H9 (cell line): ENCODE data around the gene TEDDM1. TPM values are rescaled to one million over a fixed set of nuclear protein-coding genes. Genes with fewer than 3 reads are reported as not detected.

Experiments
- DNase-seq: peaks from one replicate; pipeline ENCODE4 v3.0.0-alpha.2; 2017
- H2AFZ ChIP-seq: one replicate; pipeline ENCODE4 v1.6.1; 2013; ENCODE audit warnings: mild to moderate bottlenecking, low read length, control low read depth, moderate library complexity
- H2AK5ac ChIP-seq: 2 replicates; pipeline ENCODE4 v1.6.1; 2013; ENCODE audit warnings: low read length, control low read depth, mixed read lengths; ENCODE audit not compliant: insufficient read length
- H2BK120ac ChIP-seq: one replicate; pipeline ENCODE4 v1.6.1; 2013; ENCODE audit warnings: low read depth, mild to moderate bottlenecking, low read length, control low read depth, inconsistent platforms; ENCODE audit not compliant: poor library complexity, severe bottlenecking
- H2BK12ac ChIP-seq: 2 replicates; pipeline ENCODE4 v1.6.1; 2013; ENCODE audit warnings: low read length, control low read depth, mixed read lengths, low read depth; ENCODE audit not compliant: insufficient read length
- H2BK15ac ChIP-seq: 2 replicates; pipeline ENCODE4 v1.6.1; 2013; ENCODE audit warnings: low read depth, low read length, control low read depth
- H2BK20ac ChIP-seq: one replicate; pipeline ENCODE4 v1.6.1; 2013; ENCODE audit warnings: low read depth, mild to moderate bottlenecking, low read length, control low read depth, inconsistent platforms; ENCODE audit not compliant: poor library complexity, severe bottlenecking
- H2BK5ac ChIP-seq: 2 replicates; pipeline ENCODE4 v1.6.1; 2013; ENCODE audit warnings: low read length, control low read depth, mixed read lengths; ENCODE audit not compliant: insufficient read length
- H3K14ac ChIP-seq: 2 replicates; pipeline ENCODE4 v1.6.1; 2013; ENCODE audit warnings: low read length, control low read depth; ENCODE audit not compliant: insufficient read depth
- H3K18ac ChIP-seq: 2 replicates; pipeline ENCODE4 v1.6.1; 2013; ENCODE audit warnings: low read depth, mild to moderate bottlenecking, mixed read lengths, low read length, control low read depth; ENCODE audit not compliant: insufficient read length
- H3K23ac ChIP-seq: 2 replicates; pipeline ENCODE4 v1.6.1; 2013; ENCODE audit warnings: low read length, control low read depth, mixed read lengths, low read depth; ENCODE audit not compliant: insufficient read length
- H3K23me2 ChIP-seq: 2 replicates; pipeline ENCODE4 v1.6.1; 2013; ENCODE audit warnings: low read depth, mild to moderate bottlenecking, mixed read lengths, low read length, control low read depth; ENCODE audit not compliant: insufficient read length, poor library complexity, severe bottlenecking
- H3K27ac ChIP-seq: 2 replicates; pipeline ENCODE4 v1.5.1; 2013; ENCODE audit warnings: low read length, control low read depth, mixed read lengths, low read depth; ENCODE audit not compliant: insufficient read length
- H3K27me3 ChIP-seq: 2 replicates; pipeline ENCODE4 v1.6.1; 2013; ENCODE audit warnings: low read length, control low read depth, inconsistent platforms; ENCODE audit not compliant: insufficient read depth
- H3K4ac ChIP-seq: 2 replicates; pipeline ENCODE4 v1.6.1; 2013; ENCODE audit warnings: low read depth, mild to moderate bottlenecking, control low read depth, inconsistent platforms, low read length, moderate library complexity
- H3K4me1 ChIP-seq: 2 replicates; pipeline ENCODE4 v1.6.1; 2013; ENCODE audit warnings: low read length, control low read depth, inconsistent platforms; ENCODE audit not compliant: insufficient read depth
- H3K4me2 ChIP-seq: 2 replicates; pipeline ENCODE4 v1.6.1; 2013; ENCODE audit warnings: low read length, control low read depth, mixed read lengths; ENCODE audit not compliant: insufficient read length, insufficient read depth
- H3K56ac ChIP-seq: 2 replicates; pipeline ENCODE4 v1.6.1; 2013; ENCODE audit warnings: low read depth, mild to moderate bottlenecking, mixed read lengths, low read length, control low read depth; ENCODE audit not compliant: insufficient read length
- H3K79me1 ChIP-seq: 2 replicates; pipeline ENCODE4 v1.6.1; 2013; ENCODE audit warnings: low read depth, mild to moderate bottlenecking, moderate library complexity, low read length, control low read depth, inconsistent platforms; ENCODE audit not compliant: insufficient read depth, poor library complexity, severe bottlenecking
- H3K79me2 ChIP-seq: 2 replicates; pipeline ENCODE4 v1.6.1; 2013; ENCODE audit warnings: low read length, control low read depth, inconsistent platforms; ENCODE audit not compliant: insufficient read depth
- H3K9ac ChIP-seq: 2 replicates; pipeline ENCODE4 v1.6.1; 2013; ENCODE audit warnings: low read length, control low read depth, mixed read lengths; ENCODE audit not compliant: insufficient read length; ENCODE audit errors: extremely low read depth
- H3K9me3 ChIP-seq: one replicate; pipeline ENCODE4 v1.6.1; 2013; ENCODE audit warnings: low read depth, low read length, inconsistent platforms; ENCODE audit not compliant: control insufficient read depth
- H3T11ph ChIP-seq: one replicate; pipeline ENCODE4 v1.6.1; 2013; ENCODE audit warnings: mild to moderate bottlenecking, low read length, control low read depth, inconsistent platforms
- H4K20me1 ChIP-seq: one replicate; pipeline ENCODE4 v1.6.1; 2013; ENCODE audit not compliant: control insufficient read depth, insufficient read length, insufficient read depth
- H4K5ac ChIP-seq: 2 replicates; pipeline ENCODE4 v1.6.1; 2013; ENCODE audit warnings: low read depth, mild to moderate bottlenecking, mixed read lengths, low read length, control low read depth; ENCODE audit not compliant: insufficient read length
- H4K8ac ChIP-seq: replicated peaks from 2 replicates; pipeline ENCODE4 v1.6.1; 2013; ENCODE audit warnings: low read length, control low read depth, mixed read lengths, low read depth; ENCODE audit not compliant: insufficient read length
- H4K91ac ChIP-seq: 2 replicates; pipeline ENCODE4 v1.6.1; 2013; ENCODE audit warnings: low read depth, mild to moderate bottlenecking, moderate library complexity, mixed read lengths, low read length, control low read depth; ENCODE audit not compliant: insufficient read length
- H3K27ac Mint-ChIP-seq, 3 experiments: 2 replicates in 2 of 3; 3 replicates in 1 of 3; pipeline ENCODE4 v1.8.0; 2020 to 2021; ENCODE audit warnings: mixed read lengths in 3 of 3, mild to moderate bottlenecking in 1 of 3, moderate library complexity in 1 of 3
- H3K27me3 Mint-ChIP-seq: 2 replicates; pipeline ENCODE4 v1.8.0; 2021; ENCODE audit warnings: low read depth, mild to moderate bottlenecking, moderate library complexity, mixed read lengths
- H3K36me3 Mint-ChIP-seq, 3 experiments: 2 replicates in 2 of 3; 3 replicates in 1 of 3; pipeline ENCODE4 v1.8.0; 2020 to 2021; ENCODE audit warnings: low read depth in 3 of 3, mixed read lengths in 3 of 3; ENCODE audit not compliant: insufficient read depth in 1 of 3
- H3K4me1 Mint-ChIP-seq, 2 experiments: 2 replicates each; pipeline ENCODE4 v1.8.0; 2020; ENCODE audit warnings: mixed read lengths in 2 of 2
- H3K4me3 Mint-ChIP-seq, 2 experiments: 2 replicates in 1 of 2; 3 replicates in 1 of 2; pipeline ENCODE4 v1.8.0; 2020 to 2021; ENCODE audit warnings: mild to moderate bottlenecking in 2 of 2, mixed read lengths in 2 of 2, moderate library complexity in 1 of 2
- H3K9me3 Mint-ChIP-seq, 2 experiments: 2 replicates in 1 of 2; 3 replicates in 1 of 2; pipeline ENCODE4 v1.8.0; 2020; ENCODE audit warnings: mild to moderate bottlenecking in 2 of 2, mixed read lengths in 2 of 2, moderate library complexity in 1 of 2
- CTCF ChIP-seq: fragments of 200-600 bp; sonication (generic); conservative IDR thresholded peaks from 3 replicates; pipeline ENCODE4 v1.8.0; 2021; ENCODE audit warnings: antibody characterized with exemption, mild to moderate bottlenecking
- WGBS: extraction: QIAGEN DNeasy Blood & Tissue Kit; methylation state at CpG from one replicate; pipeline ENCODE4 v1.1.7; 2013; ENCODE audit warnings: missing lambda C conversion rate, low lambda C conversion rate, mixed read lengths; ENCODE audit not compliant: insufficient read length; ENCODE audit errors: extremely low coverage; 5-methylcytosine and 5-hydroxymethylcytosine counted together
- total RNA-seq: library from RNA; stranded (reverse); gene quantifications from 2 replicates; pipeline ENCODE4 v1.2.1, GENCODE V29; 2021

Gene TEDDM1
- total RNA-seq, 1 experiment from 2014 or later: not detected

DNA sequence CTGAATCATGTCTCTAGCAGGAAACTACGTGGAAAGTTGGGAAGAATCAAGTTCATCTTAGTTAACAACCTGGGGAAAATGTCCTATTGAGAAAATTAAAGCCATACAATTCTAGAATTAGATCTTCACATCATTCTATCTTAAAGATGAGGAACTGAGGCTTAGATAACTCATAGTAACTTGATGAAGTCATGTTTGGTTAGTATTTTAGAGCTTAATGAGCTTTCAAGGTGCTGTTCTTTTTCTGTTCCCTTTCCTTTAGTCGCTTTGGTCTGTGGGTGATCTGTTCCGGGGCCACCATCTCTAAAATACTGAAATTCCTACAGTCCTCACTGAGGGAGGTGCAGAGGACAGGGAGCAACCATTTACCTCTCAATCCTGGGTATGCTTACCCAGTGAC lies 4.6 kb downstream of the TEDDM1 start:
- no peak overlapping the region for H3K56ac ChIP-seq
- H3K27me3 Mint-ChIP-seq: peaks cover 2% of the 10 kb centered on the region
- no peak overlapping the region for H3K14ac ChIP-seq
- H3K9me3 ChIP-seq: no peaks in the 10 kb centered on the region
- no peak overlapping the region for H2BK20ac ChIP-seq
- H4K8ac ChIP-seq: no peak overlapping the region
- H3K4me3 Mint-ChIP-seq: no peak overlapping the region
- no peaks in the 10 kb centered on the region for H3K79me1 ChIP-seq
- no peak overlapping the region for H4K5ac ChIP-seq
- peaks cover 3% of the 10 kb centered on the region for H3K23me2 ChIP-seq
- no peak overlapping the region for H3K9ac ChIP-seq
- H3K9me3 Mint-ChIP-seq: peaks cover 2% of the 10 kb centered on the region in 2 experiments; a peak in 2 of 5 replicates
- DNase-seq: no peak
- H3K36me3 Mint-ChIP-seq: peaks cover 2 to 4% (median 3%) of the 10 kb centered on the region in 3 experiments; a peak in 6 of 7 replicates
- no peak overlapping the region for H2BK15ac ChIP-seq
- H3K27ac ChIP-seq: no peak overlapping the region
- H2BK12ac ChIP-seq: no peak overlapping the region
- H2AFZ ChIP-seq: no peak overlapping the region
- H3K27ac Mint-ChIP-seq: no peak overlapping the region
- no peak overlapping the region for H2BK5ac ChIP-seq
- H4K20me1 ChIP-seq: no peaks in the 10 kb centered on the region
- H2AK5ac ChIP-seq: no peak overlapping the region
- H2BK120ac ChIP-seq: no peak overlapping the region
- no peak overlapping the region for H4K91ac ChIP-seq
- H3K4ac ChIP-seq: no peak overlapping the region
- H3K79me2 ChIP-seq: peaks cover 7% of the 10 kb centered on the region; the same call in 1 of the 2 replicates
- no peak overlapping the region for H3K23ac ChIP-seq
- no peak for TF ChIP-seq CTCF
- peaks cover 29 to 39% of the 10 kb centered on the region in 2 experiments for H3K4me1 Mint-ChIP-seq
- no CpG with 5 or more reads among the region's 3 CpGs for whole genome bisulfite sequencing
- H3K4me1 ChIP-seq: peaks cover 5% of the 10 kb centered on the region
- H3K27me3 ChIP-seq: no peaks in the 10 kb centered on the region
- no peak overlapping the region for H3K4me2 ChIP-seq
- H3K18ac ChIP-seq: no peak overlapping the region
- H3T11ph ChIP-seq: no peak overlapping the region
